RWPE1 (cell line): ENCODE measurements around the gene ARFRP1.
A peak's percentile ranks its signal among the peaks of the same experiment; 100 is the strongest.

Experiments used
- CTCF ChIA-PET: fragments of 350-600 bp; sonication (Branson Sonifier 250); formaldehyde crosslinking; extraction: SDS; loops from one replicate; lab custom pipeline; 2021; lab: Yijun Ruan, JAX
- POLR2A ChIA-PET: fragments of 400-600 bp; formaldehyde crosslinking; extraction: SDS; loops from one replicate; lab custom pipeline; 2020; ENCODE audit warnings: antibody characterized with exemption; ENCODE audit not compliant: low non-redundant PET; lab: Yijun Ruan, JAX
- DNase-seq: peaks from one replicate; pipeline ENCODE4 v3.0.0; 2012; ENCODE audit warnings: low spot score
- H3K27ac ChIP-seq: fragments of 450-650 bp; 2 replicates; pipeline ENCODE4 v1.5.1; 2017
- CTCF ChIP-seq: fragments of 450-650 bp; conservative IDR thresholded peaks from 2 replicates; pipeline ENCODE4 v1.5.1; 2017; ENCODE audit warnings: low read depth, mild to moderate bottlenecking

ARFRP1 gene

DNA sequence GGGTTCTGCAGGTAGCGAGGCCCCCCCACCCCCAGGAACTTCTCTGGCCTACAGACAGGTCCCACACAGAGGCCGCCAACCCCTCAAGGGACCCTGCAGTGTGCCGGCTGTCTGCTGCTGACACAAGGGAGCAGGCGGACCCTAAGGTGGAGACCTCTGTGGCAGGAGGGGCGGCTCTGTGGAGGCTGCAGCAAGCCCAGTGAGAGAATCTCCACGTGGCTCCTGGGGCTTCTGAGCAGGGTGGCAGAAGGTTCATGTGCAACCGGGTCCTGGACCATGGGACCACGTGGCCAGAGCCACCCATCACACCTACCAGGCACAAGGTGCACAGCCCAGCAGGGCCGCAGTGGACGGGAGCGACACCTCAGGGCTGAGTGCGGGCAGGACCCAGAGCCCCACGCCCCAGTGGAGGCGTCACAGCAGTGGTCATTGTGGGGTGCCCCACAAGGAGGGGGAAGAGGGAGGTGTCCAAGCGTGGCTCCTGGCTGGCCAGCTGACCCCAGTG, 4.3 kb downstream of the ARFRP1 start:
- POLR2A ChIA-PET, result interaction anchor here (0.6 to 1.0 kb wide), 3 partner anchors 38 to 162 kb away, joined by 3 read pairs; partner anchors contain the start of gene TPD52L2
- no peak for TF ChIP-seq CTCF
- CTCF ChIA-PET, result interaction anchor here (2.0 kb wide), 1 partner anchor 270 kb away, joined by 10 read pairs; no protein-coding TSS in a partner anchor
- no peak for DNase-seq
- H3K27ac ChIP-seq, result peak overlapping the region; percentile 97

DNA sequence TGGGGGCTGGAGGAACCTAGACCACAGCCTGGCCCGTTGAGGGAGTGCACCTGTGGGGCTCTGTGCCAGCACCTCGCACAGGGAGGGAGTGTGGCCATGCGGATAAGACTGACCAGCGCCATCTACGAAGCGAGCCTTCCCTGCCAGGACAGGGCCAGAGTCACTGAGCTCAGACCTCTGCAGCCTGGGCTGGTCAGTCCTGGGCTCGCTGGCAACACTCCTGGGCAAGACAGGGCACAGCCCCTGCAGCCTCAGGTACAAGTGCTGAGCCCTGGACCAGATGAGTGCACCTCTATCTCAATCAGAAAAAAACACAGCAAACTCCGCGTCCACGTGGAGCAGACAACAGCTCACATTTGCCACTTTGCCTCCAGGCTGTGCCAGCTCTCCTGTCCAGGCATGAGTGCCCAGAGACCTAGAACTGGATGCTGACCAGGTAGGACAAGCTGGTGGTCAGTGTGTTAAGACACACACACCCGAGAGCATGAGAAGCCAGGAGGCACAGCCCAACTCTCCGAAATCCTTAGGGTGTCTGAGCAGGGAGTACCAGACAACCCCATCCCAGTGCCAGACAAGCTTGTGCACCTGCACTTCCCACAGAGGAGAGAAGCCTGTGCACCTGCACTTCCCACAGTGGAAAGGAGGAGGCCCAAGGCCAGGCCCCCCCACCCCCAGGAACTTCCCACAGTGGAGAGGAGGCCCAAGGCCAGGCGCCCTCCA, 4.9 kb downstream of the ARFRP1 start:
- H3K27ac ChIP-seq, result peak overlapping the region; percentile 97
- no peak for TF ChIP-seq CTCF
- no peak for DNase-seq
- ChIA-PET CTCF (interaction anchor here (2.0 kb wide), 1 partner anchor 271 kb away, joined by 10 read pairs; no protein-coding TSS in a partner anchor), POLR2A (interaction anchor here (0.6 to 1.0 kb wide), 3 partner anchors 38 to 162 kb away, joined by 3 read pairs; partner anchors contain the start of gene TPD52L2)

GRCh38 chr20:63702036-63702665, 5.6 kb downstream of the ARFRP1 start:
- POLR2A ChIA-PET, result interaction anchor here (1.0 kb wide), 1 partner anchor 39 kb away, joined by 3 read pairs; no protein-coding TSS in a partner anchor
- no peak for DNase-seq
- peak overlapping the region; percentile 97 for H3K27ac ChIP-seq
- no peak for TF ChIP-seq CTCF
- CTCF ChIA-PET, result interaction anchor here (2.0 kb wide), 1 partner anchor 271 kb away, joined by 10 read pairs; no protein-coding TSS in a partner anchor

- no peak for TF ChIP-seq CTCF
- ChIA-PET POLR2A (no interaction called here), CTCF (no interaction called here)
- peak overlapping the region; percentile 97 for H3K27ac ChIP-seq
- DNase-seq, result no peak
These were observed 6.3 kb downstream of the ARFRP1 start for GRCh38 chr20:63701329-63702035.

- peak overlapping the region; percentile 97 for H3K27ac ChIP-seq
- POLR2A ChIA-PET, result no interaction called here
- CTCF ChIA-PET, result no interaction called here
- no peak for TF ChIP-seq CTCF
- DNase-seq, result no peak
These were observed 6.8 kb downstream of the ARFRP1 start for GRCh38 chr20:63701051-63701328.
